H1 (cell line): ENCODE measurements around the gene CHST8. TPM values are rescaled to one million over a fixed set of nuclear protein-coding genes. Genes with fewer than 3 reads are reported as not detected.

Experiments used
- CTCF ChIA-PET: fragments of 300-600 bp; sonication (Branson Sonifier 250); formaldehyde crosslinking; loops from one replicate; lab custom pipeline; 2021; ENCODE audit not compliant: partially characterized antibody; lab: Charles Lee
- POLR2A ChIA-PET: fragments of 300-600 bp; sonication (Branson Sonifier 250); formaldehyde crosslinking; loops from one replicate; lab custom pipeline; 2021; ENCODE audit warnings: inconsistent platforms; ENCODE audit not compliant: partially characterized antibody; lab: Charles Lee
- DNase-seq, 2 experiments: peaks; one replicate each; pipeline versions ENCODE4 v3.0.0 to v3.0.0-alpha.2; 2010 to 2022; ENCODE audit warnings: low spot score in 2 of 2, low read depth in 1 of 2, mixed read lengths in 1 of 2
- FAIRE-seq: peaks from 2 replicates; lab custom pipeline; 2011; peaks lifted over from hg19 to GRCh38; lab: Jason Lieb, UNC
- H2AFZ ChIP-seq: 2 replicates; pipeline ENCODE4 v1.8.1; 2012; ENCODE audit warnings: low read length, inconsistent platforms
- H2AK5ac ChIP-seq: 2 replicates; pipeline ENCODE4 v1.6.1; 2013; ENCODE audit warnings: low read depth, low read length
- H2BK120ac ChIP-seq: replicated peaks from 2 replicates; pipeline ENCODE3; 2013; ENCODE audit warnings: low read depth, low read length, inconsistent platforms
- H2BK12ac ChIP-seq: 2 replicates; pipeline ENCODE4 v1.6.1; 2013; ENCODE audit warnings: low read depth, low read length
- H2BK15ac ChIP-seq: 2 replicates; pipeline ENCODE4 v1.6.1; 2013; ENCODE audit warnings: low read length
- H2BK20ac ChIP-seq: 2 replicates; pipeline ENCODE4 v1.6.1; 2013; ENCODE audit warnings: low read length
- H2BK5ac ChIP-seq: 2 replicates; pipeline ENCODE4 v1.6.1; 2013; ENCODE audit warnings: low read depth, low read length
- H3K14ac ChIP-seq: 2 replicates; pipeline ENCODE4 v1.6.1; 2013; ENCODE audit warnings: inconsistent platforms; ENCODE audit not compliant: insufficient read length
- H3K18ac ChIP-seq: 2 replicates; pipeline ENCODE4 v1.6.1; 2013; ENCODE audit warnings: low read length; ENCODE audit errors: extremely low read depth
- H3K23ac ChIP-seq: 2 replicates; pipeline ENCODE4 v1.6.1; 2013; ENCODE audit warnings: inconsistent platforms; ENCODE audit not compliant: insufficient read length
- H3K23me2 ChIP-seq: 2 replicates; pipeline ENCODE4 v1.6.1; 2013; ENCODE audit warnings: low read depth, low read length
- H3K27ac ChIP-seq: 2 replicates; pipeline ENCODE4 v1.6.1; 2011; ENCODE audit warnings: low read depth, low read length, inconsistent platforms
- H3K27me3 ChIP-seq, 4 experiments: replicated peaks in 1 of 4; 1 replicate in 1 of 4; 2 replicates in 3 of 4; pipeline versions ENCODE4 v1.6.1 to v1.8.1; 2011 to 2013; ENCODE audit warnings: low read length in 3 of 4, mild to moderate bottlenecking in 3 of 4, inconsistent platforms in 2 of 4, mixed read lengths in 2 of 4, moderate library complexity in 1 of 4; ENCODE audit not compliant: control insufficient read depth in 3 of 4, insufficient read depth in 3 of 4; ENCODE audit errors: extremely low read depth in 1 of 4
- H3K36me3 ChIP-seq, 4 experiments: 2 replicates each; pipeline versions ENCODE4 v1.6.1 to v1.8.1; 2011 to 2013; ENCODE audit warnings: mild to moderate bottlenecking in 4 of 4, low read length in 3 of 4, moderate library complexity in 2 of 4, control low read depth in 1 of 4, inconsistent platforms in 1 of 4; ENCODE audit not compliant: insufficient read depth in 4 of 4, control insufficient read depth in 2 of 4
- H3K4ac ChIP-seq: replicated peaks from 2 replicates; pipeline ENCODE3; 2013; ENCODE audit warnings: low read length, low read depth, mixed read lengths, inconsistent platforms; ENCODE audit not compliant: insufficient read length
- H3K4me1 ChIP-seq, 4 experiments: replicated peaks in 1 of 4; 1 replicate in 1 of 4; 2 replicates in 3 of 4; pipeline versions ENCODE4 v1.6.1 to v1.8.1; 2011 to 2013; ENCODE audit warnings: low read length in 3 of 4, inconsistent platforms in 2 of 4, mixed read lengths in 1 of 4; ENCODE audit not compliant: insufficient read depth in 4 of 4, control insufficient read depth in 3 of 4
- H3K4me2 ChIP-seq, 2 experiments: 2 replicates each; pipeline versions ENCODE4 v1.6.1 to v1.8.1; 2011 to 2013; ENCODE audit warnings: low read depth in 2 of 2, low read length in 2 of 2, control low read depth in 1 of 2, inconsistent platforms in 1 of 2, mild to moderate bottlenecking in 1 of 2; ENCODE audit not compliant: insufficient read depth in 1 of 2
- H3K4me3 ChIP-seq, 4 experiments: fragments of 200-600, 300-600 bp in 1 of 4; sonication (generic), shearing (Covaris generic), sonication (Bioruptor Twin) in 1 of 4; 2 replicates each; pipeline versions ENCODE4 v1.5.1 to v1.8.1; 2011 to 2016; ENCODE audit warnings: low read length in 4 of 4, low read depth in 3 of 4, control low read depth in 2 of 4, inconsistent platforms in 2 of 4, mild to moderate bottlenecking in 2 of 4, mixed read lengths in 1 of 4, moderate library complexity in 1 of 4; ENCODE audit not compliant: insufficient read depth in 2 of 4; ENCODE audit errors: extremely low read depth in 1 of 4
- H3K56ac ChIP-seq: replicated peaks from 2 replicates; pipeline ENCODE3; 2013; ENCODE audit warnings: low read depth, mild to moderate bottlenecking, mixed read lengths, low read length, inconsistent platforms; ENCODE audit not compliant: insufficient read length
- H3K79me1 ChIP-seq: 2 replicates; pipeline ENCODE4 v1.6.1; 2013; ENCODE audit warnings: low read depth, low read length, control low read depth
- H3K79me2 ChIP-seq, 2 experiments: 2 replicates each; pipeline versions ENCODE4 v1.6.1 to v1.8.1; 2012 to 2013; ENCODE audit warnings: low read length in 2 of 2, mild to moderate bottlenecking in 2 of 2, inconsistent platforms in 1 of 2; ENCODE audit not compliant: insufficient read depth in 2 of 2, control insufficient read depth in 1 of 2
- H3K9ac ChIP-seq, 4 experiments: replicated peaks in 1 of 4; 1 replicate in 1 of 4; 2 replicates in 3 of 4; pipeline versions ENCODE4 v1.6.1 to v1.8.1; 2011 to 2013; ENCODE audit warnings: low read depth in 3 of 4, low read length in 3 of 4, control low read depth in 2 of 4, mild to moderate bottlenecking in 2 of 4, moderate library complexity in 2 of 4, inconsistent platforms in 1 of 4; ENCODE audit errors: extremely low read depth in 1 of 4
- H3K9me3 ChIP-seq, 2 experiments: 2 replicates each; pipeline versions ENCODE4 v1.6.1 to v1.8.1; 2012 to 2013; ENCODE audit warnings: mild to moderate bottlenecking in 2 of 2, moderate library complexity in 2 of 2, control low read depth in 1 of 2, inconsistent platforms in 1 of 2, low read depth in 1 of 2, low read length in 1 of 2, mixed read lengths in 1 of 2; ENCODE audit not compliant: insufficient read depth in 2 of 2
- H4K20me1 ChIP-seq, 2 experiments: replicated peaks in 1 of 2; 2 replicates each; pipeline versions ENCODE3 to v1.8.1; 2011 to 2013; ENCODE audit warnings: inconsistent platforms in 2 of 2, low read length in 2 of 2, mild to moderate bottlenecking in 1 of 2; ENCODE audit not compliant: insufficient read depth in 2 of 2, control insufficient read depth in 1 of 2
- H4K5ac ChIP-seq: 2 replicates; pipeline ENCODE4 v1.6.1; 2013; ENCODE audit warnings: low read length, low read depth, mixed read lengths, inconsistent platforms; ENCODE audit not compliant: insufficient read length
- H4K8ac ChIP-seq: 2 replicates; pipeline ENCODE4 v1.8.0; 2013; ENCODE audit warnings: mild to moderate bottlenecking, moderate library complexity, low read length, inconsistent platforms; ENCODE audit not compliant: insufficient read depth; ENCODE audit errors: extremely low read depth
- H4K91ac ChIP-seq: replicated peaks from 2 replicates; pipeline ENCODE3; 2013; ENCODE audit warnings: low read length, mixed read lengths, inconsistent platforms; ENCODE audit not compliant: insufficient read length
- CTCF ChIP-seq, 3 experiments: IDR thresholded peaks; 1 replicate in 2 of 3; 2 replicates in 1 of 3; pipeline versions ENCODE4 v1.5.1 to v1.6.1; 2011; ENCODE audit warnings: low read length in 3 of 3, mild to moderate bottlenecking in 3 of 3, inconsistent platforms in 2 of 3, low read depth in 1 of 3, moderate library complexity in 1 of 3; ENCODE audit not compliant: insufficient read depth in 1 of 3; ENCODE audit errors: control extremely low read depth in 1 of 3
- TEAD4 ChIP-seq: IDR thresholded peaks from 2 replicates; pipeline ENCODE4 v1.6.1; 2012; ENCODE audit warnings: low read depth, low read length, inconsistent platforms, mixed read lengths
- USF2 ChIP-seq: IDR thresholded peaks from 2 replicates; pipeline ENCODE4 v1.6.1; 2011; ENCODE audit warnings: low read length, improper control_type of control experiment
- WGBS, 2 experiments: shearing (Covaris generic) in 1 of 2; methylation state at CpG; one replicate each; pipeline versions ENCODE4 v1.1.6 to v1.1.7; 2013 to 2015; ENCODE audit warnings: low lambda C conversion rate in 2 of 2, mixed read lengths in 2 of 2, inconsistent platforms in 1 of 2, low coverage in 1 of 2, missing lambda C conversion rate in 1 of 2; ENCODE audit not compliant: insufficient replicate concordance in 2 of 2, insufficient coverage in 1 of 2, insufficient read length in 1 of 2; ENCODE audit errors: extremely low coverage in 1 of 2, missing lambda C conversion rate in 1 of 2; 5-methylcytosine and 5-hydroxymethylcytosine counted together
- polyA plus RNA-seq, 7 experiments: library from polyadenylated mRNA; depleted of rRNA in 3 of 7; stranded (reverse) in 5 of 7; unstranded in 2 of 7; fragments of >200 nt in 5 of 7; fragments of 200-250 nt in 2 of 7; gene quantifications; 1 replicate in 5 of 7; 2 replicates in 1 of 7; 4 replicates in 1 of 7; pipeline versions ENCODE4 v1.2.1 to v1.2.3, GENCODE V29; 2011 to 2013; ENCODE audit warnings: missing spikeins in 2 of 7, mixed read lengths in 2 of 7
- total RNA-seq: library from RNA; stranded (reverse); fragmentation: NEBNext Ultra II Directional; extraction: Animal tissue kit (Norgen Biotek cat#: 25700); gene quantifications from 2 replicates; pipeline ENCODE4 v1.2.1, GENCODE V29; 2021

The CHST8 gene
- total and polyA plus RNA-seq, 2 of the 8 experiments (the other 6 are each of a cell fraction or from before 2014, with no cell fraction given): 10.8 to 28.2 TPM

- no peaks in the 10 kb centered on the region for H3K27me3 ChIP-seq
- WGBS, 2 experiments: 91% methylated on average over 22 of the region's 28 CpGs; no CpG with 5 or more reads in 1 of the 2 experiments
Measured at GRCh38 chr19:33812388-33813330, 190.9 kb downstream of the CHST8 start.

More at GRCh38 chr19:33812388-33813330, 190.9 kb downstream of the CHST8 start:
- no peak overlapping the region for H2BK15ac ChIP-seq
- H3K4ac ChIP-seq: no peak overlapping the region
- no peaks in the 10 kb centered on the region for H3K9me3 ChIP-seq
- H2BK20ac ChIP-seq: no peak overlapping the region
- H2AFZ ChIP-seq: no peak overlapping the region
- peaks cover 2 to 19% (median 8%) of the 10 kb centered on the region in 4 experiments; a peak in 6 of 8 replicates for H3K36me3 ChIP-seq
- TF ChIP-seq CTCF (IDR thresholded peaks at IDR 0.05; ENCODE audit: control extremely low read depth in 1 of 3, insufficient read depth in 1 of 3, low read depth in 1 of 3, low read length in 3 of 3) (peak in 1 of 3 experiments; percentile 21; a peak in 2 of 4 replicates), TEAD4 (no peak), USF2 (no peak)
- H3K4me3 ChIP-seq: no peak overlapping the region
- H4K5ac ChIP-seq: no peak overlapping the region
- no peaks in the 10 kb centered on the region for H3K79me2 ChIP-seq
- no peak overlapping the region for H3K18ac ChIP-seq
- H3K4me2 ChIP-seq: no peak overlapping the region
- no peak overlapping the region for H2AK5ac ChIP-seq
- DNase-seq (no peak), FAIRE-seq (no peak)
- no peak overlapping the region for H3K14ac ChIP-seq
- H3K79me1 ChIP-seq: no peaks in the 10 kb centered on the region; the same call in 1 of the 2 replicates
- H3K4me1 ChIP-seq: no peaks in the 10 kb centered on the region; a peak in 1 of 7 replicates
- no peak overlapping the region for H2BK5ac ChIP-seq
- no peak overlapping the region for H2BK120ac ChIP-seq
- H3K9ac ChIP-seq: no peak overlapping the region
- no peak overlapping the region for H3K23ac ChIP-seq
- no peak overlapping the region for H2BK12ac ChIP-seq
- POLR2A ChIA-PET: interaction anchor here (0.9 to 2.0 kb wide), 3 partner anchors 9 to 34 kb away, joined by 3 to 7 read pairs (median 3); no protein-coding TSS in a partner anchor
- H3K23me2 ChIP-seq: no peaks in the 10 kb centered on the region
- no peak overlapping the region for H3K27ac ChIP-seq
- no peak overlapping the region for H4K8ac ChIP-seq
- H3K56ac ChIP-seq: no peak overlapping the region
- H4K20me1 ChIP-seq: peaks cover 1 to 7% of the 10 kb centered on the region in 2 experiments
- no peak overlapping the region for H4K91ac ChIP-seq
- CTCF ChIA-PET: interaction anchor here (0.7 to 1.8 kb wide), 8 partner anchors 8 to 284 kb away, joined by 3 to 6 read pairs (median 4); no protein-coding TSS in a partner anchor
